Putamen (tissue), 1 donor: ENCODE measurements around the gene DPH1.
A peak's percentile ranks its signal among the peaks of the same experiment; 100 is the strongest.

Source experiments
- DNase-seq: peaks from one replicate; pipeline ENCODE4 v3.0.0-alpha.2; 2016; ENCODE audit warnings: low spot score

DPH1 gene

DNA sequence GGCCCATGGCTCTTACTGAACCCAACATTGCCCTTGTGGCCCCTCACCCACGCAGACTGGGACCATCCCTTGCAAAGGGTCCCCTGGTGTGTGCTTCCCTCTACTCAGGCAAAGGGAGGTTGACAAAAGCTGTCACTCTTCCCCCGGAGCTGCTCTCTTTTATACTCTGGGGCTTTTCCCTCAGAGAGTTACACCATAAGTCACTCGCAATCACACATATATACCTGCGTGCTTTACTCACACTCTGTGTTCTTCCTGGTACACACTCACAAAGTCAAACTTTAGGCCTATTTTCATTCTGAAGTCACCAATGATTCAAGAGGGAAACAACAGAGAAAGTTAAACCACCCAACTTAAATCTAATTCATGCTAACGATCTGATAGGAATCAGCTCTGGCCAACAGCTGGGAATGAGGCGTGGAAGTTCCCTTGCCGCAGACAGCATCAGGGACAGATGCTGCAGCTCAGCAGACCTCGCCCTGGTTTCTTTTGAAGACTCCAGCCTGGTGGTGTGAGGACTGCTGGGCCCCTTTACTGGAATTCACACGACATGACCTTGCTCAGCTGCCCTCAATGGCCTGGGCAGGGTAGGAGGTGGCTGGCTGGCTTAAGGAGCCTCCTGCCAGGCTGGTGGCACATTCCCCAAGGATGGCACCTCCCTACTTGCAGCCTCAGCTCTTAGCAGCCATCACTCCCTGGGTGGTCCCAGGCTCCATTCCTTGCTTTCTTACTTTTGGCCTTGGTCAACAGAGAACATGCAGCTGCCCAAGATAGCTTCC, 52.2 kb downstream of the DPH1 start:
- DNase-seq = no peak

DNA sequence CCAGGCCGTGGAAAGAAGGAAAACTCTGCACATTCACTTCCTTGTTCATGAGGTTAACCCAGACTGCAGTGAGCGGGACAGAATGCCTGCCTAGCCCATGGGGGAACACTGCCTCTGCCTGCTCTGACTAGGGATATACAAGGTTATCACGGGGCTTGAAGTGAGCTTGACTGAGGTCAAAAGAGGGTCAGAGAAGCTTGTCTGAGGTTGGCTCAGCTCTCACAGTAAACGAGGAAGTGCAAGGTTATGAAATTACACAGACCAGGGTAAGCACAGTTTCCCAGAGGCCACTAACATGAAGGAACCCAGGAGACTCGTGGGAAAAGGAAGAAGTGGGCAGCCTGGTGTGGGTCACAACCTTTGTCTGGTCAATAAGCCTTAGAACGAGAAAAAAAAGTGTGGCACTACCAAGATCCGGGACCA, 53.7 kb downstream of the DPH1 start:
- DNase-seq = peak; percentile 35

- no peak for DNase-seq
Observed at GRCh38 chr17:2084036-2084765, 54.2 kb downstream of the DPH1 start.

DNA sequence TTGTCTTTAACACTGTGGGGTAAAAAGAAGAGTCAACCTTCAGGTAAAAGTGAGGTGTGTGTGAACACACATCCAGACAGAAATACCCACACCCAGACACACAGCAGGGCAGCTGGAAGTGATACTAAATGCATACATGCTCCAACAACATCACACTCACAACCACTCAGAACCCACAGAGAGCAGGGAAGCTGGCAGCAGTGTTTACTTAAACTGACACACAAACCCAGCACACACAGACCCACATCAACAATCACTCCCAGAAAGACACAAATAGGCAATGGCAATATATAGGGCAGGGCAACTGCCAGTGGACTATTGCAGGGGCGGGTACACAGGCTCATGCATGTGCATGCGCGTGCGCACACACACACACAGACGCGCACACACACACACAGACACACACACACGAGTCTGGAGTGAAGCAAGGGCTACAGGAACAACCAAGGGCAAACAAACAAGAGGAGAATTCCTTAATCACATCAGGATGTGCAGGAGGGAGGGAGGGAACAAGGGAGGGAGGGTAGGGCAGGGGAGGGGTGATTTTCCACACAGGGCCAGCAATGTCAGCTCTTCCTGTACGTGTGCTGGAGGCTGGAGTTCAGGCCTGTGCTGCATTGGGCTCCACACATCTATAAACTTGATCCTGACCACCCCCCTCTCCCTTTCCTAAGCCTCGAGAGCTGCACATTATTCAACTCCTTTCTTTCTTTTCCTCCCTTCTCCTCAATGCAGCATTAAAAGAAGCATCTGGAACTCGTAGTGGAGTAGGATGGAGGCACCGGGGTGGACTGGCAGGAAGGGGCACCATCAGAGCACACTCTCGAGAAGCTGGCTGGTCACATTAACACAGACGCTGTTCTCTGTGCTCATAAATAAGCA, 55.1 kb downstream of the DPH1 start:
- DNase-seq = no peak

DNA sequence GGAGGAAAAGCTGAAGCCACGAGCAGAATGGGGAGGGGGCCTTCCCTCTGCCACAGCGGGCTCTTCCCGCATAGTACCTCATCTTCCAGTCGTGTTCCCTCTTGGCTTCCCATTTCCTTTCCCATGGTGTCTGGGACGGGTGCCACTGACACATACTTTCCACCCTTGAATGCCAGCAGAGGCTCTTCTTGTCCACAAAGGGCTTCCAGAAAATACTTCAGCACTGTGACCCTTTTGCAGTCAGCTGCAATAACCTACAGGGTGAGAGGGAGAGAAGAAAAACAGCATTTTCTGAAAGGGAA, 55.6 kb downstream of the DPH1 start:
- DNase-seq = no peak

- DNase-seq = no peak
Observed at GRCh38 chr17:2086306-2086705, 56.4 kb downstream of the DPH1 start.

DNA sequence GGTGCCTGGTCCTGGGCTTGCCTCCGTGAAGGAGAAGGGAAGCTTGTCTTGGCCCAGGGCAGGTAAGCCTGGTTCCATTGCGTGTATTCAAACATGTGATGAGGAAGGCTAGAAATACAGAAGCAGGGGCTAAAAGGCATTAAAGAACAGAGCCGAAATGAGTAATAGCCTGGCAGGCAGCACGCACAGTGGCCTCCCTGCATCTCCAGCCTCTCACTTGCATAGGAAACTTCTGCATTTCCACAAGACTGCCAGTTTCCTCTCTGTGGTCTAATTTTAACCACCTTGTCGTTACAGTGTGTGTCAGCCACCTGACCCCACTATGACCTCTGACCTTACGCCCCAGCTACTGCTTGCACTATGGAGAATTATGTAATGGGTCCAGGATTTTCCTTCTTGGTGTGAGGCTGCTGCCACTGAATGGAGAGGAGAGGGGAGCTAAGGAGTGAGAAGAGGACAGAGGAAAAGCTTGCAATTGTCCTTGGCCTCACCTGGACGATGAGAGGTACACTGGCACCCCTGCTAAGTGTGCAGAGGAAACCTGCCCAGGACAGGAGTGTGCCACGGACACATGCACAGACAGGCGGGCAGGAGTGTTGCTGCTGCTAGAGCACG, 57.8 kb downstream of the DPH1 start:
- peak; percentile 49 for DNase-seq

- DNase-seq = no peak
Observed at GRCh38 chr17:2089021-2089422, 59.1 kb downstream of the DPH1 start.

- DNase-seq = no peak
Observed at GRCh38 chr17:2090210-2090641, 60.3 kb downstream of the DPH1 start.

GRCh38 chr17:2090804-2091534, 61.0 kb downstream of the DPH1 start:
- no peak for DNase-seq

- DNase-seq = no peak
Observed at GRCh38 chr17:2092253-2092652, 62.3 kb downstream of the DPH1 start.

GRCh38 chr17:2093349-2093748, 63.4 kb downstream of the DPH1 start:
- no peak for DNase-seq
